Measurements from ENCODE around the gene FRMD4A. TPM values are rescaled to one million over a fixed set of nuclear protein-coding genes. Genes with fewer than 3 reads are reported as not detected.

Gene FRMD4A
- total and polyA plus RNA-seq, 2 experiments from 2014 or later = 11.9 to 17.5 TPM

GRCh38 chr10:13628661-13629060, 702.1 kb downstream of the FRMD4A start:
- no peak overlapping the region for H3K4me2 ChIP-seq (ENCODE audit: unreplicated experiment)

GRCh38 chr10:13627459-13628310, 703.0 kb downstream of the FRMD4A start:
- 0 out of 2 replicates have a peak, but pooled peaks cover 6% of the 10 kb centered on the region for H3K36me3 ChIP-seq (ENCODE audit: low read depth)
- 92% methylated on average over 7 of the region's 7 CpGs for WGBS, 2 experiments (ENCODE audit: low coverage in 1 of 2, low lambda C conversion rate in 2 of 2, missing lambda C conversion rate in 2 of 2)
- H3F3A ChIP-seq (ENCODE audit: insufficient read depth) = no peaks in the 10 kb centered on the region
- H3K27ac ChIP-seq = no peak overlapping the region
- no peak overlapping the region for H3K4me3 ChIP-seq
- no peak overlapping the region for H3K4me2 ChIP-seq (ENCODE audit: unreplicated experiment)
- H3K4me1 ChIP-seq (ENCODE audit: insufficient read depth) = no peaks in the 10 kb centered on the region
- no peaks in the 10 kb centered on the region for H3K79me2 ChIP-seq (ENCODE audit: insufficient read depth)
- no peaks in the 10 kb centered on the region for H3K9me3 ChIP-seq (ENCODE audit: low read depth)
- in situ Hi-C loops (cut with MboI) = no loop called here
- no peak for TF ChIP-seq EZH2phosphoT487 (IDR thresholded peaks at IDR 0.05; ENCODE audit: insufficient read depth, low read depth)
- H4K20me1 ChIP-seq (ENCODE audit: insufficient read depth) = no peaks in the 10 kb centered on the region
- no peaks in the 10 kb centered on the region for H3K9me2 ChIP-seq (ENCODE audit: insufficient read depth)
- DNase-seq = peak; percentile 12
- H3K9ac ChIP-seq = no peak overlapping the region
- no peaks in the 10 kb centered on the region for H3K27me3 ChIP-seq (replicated peaks; ENCODE audit: insufficient read depth)
- H2AFZ ChIP-seq = no peak overlapping the region

More at GRCh38 chr10:13628661-13629060, 702.1 kb downstream of the FRMD4A start:
- H2AFZ ChIP-seq = no peak overlapping the region
- H3K9me3 ChIP-seq (ENCODE audit: low read depth) = no peaks in the 10 kb centered on the region
- H3F3A ChIP-seq (ENCODE audit: insufficient read depth) = no peaks in the 10 kb centered on the region
- 67% methylated on average over 7 of the region's 7 CpGs for WGBS, 2 experiments (ENCODE audit: low coverage in 1 of 2, low lambda C conversion rate in 2 of 2, missing lambda C conversion rate in 2 of 2)
- 0 out of 2 replicates have a peak, but pooled peaks cover 6% of the 10 kb centered on the region for H3K36me3 ChIP-seq (ENCODE audit: low read depth)
- DNase-seq = no peak
- no peak overlapping the region for H3K4me3 ChIP-seq
- no peak overlapping the region for H3K9ac ChIP-seq
- no peaks in the 10 kb centered on the region for H3K9me2 ChIP-seq (ENCODE audit: insufficient read depth)
- no peaks in the 10 kb centered on the region for H3K4me1 ChIP-seq (ENCODE audit: insufficient read depth)
- no peaks in the 10 kb centered on the region for H3K79me2 ChIP-seq (ENCODE audit: insufficient read depth)
- H3K27ac ChIP-seq = no peak overlapping the region
- TF ChIP-seq EZH2phosphoT487 (IDR thresholded peaks at IDR 0.05; ENCODE audit: insufficient read depth, low read depth) (no peak), EZH2 (IDR thresholded peaks at IDR 0.05; ENCODE audit: insufficient read depth, poor library complexity, severe bottlenecking) (no peak)
- in situ Hi-C loops (cut with MboI) = no loop called here
- no peaks in the 10 kb centered on the region for H4K20me1 ChIP-seq (ENCODE audit: insufficient read depth)
- no peaks in the 10 kb centered on the region for H3K27me3 ChIP-seq (replicated peaks; ENCODE audit: insufficient read depth)

GRCh38 chr10:13624630-13625029, 706.1 kb downstream of the FRMD4A start:
- H3K79me2 ChIP-seq (ENCODE audit: insufficient read depth) = no peaks in the 10 kb centered on the region
- WGBS, 2 experiments (ENCODE audit: low coverage in 1 of 2, low lambda C conversion rate in 2 of 2, missing lambda C conversion rate in 2 of 2) = 94 to 96% methylated on average over 1 of the region's 1 CpG
- no peak overlapping the region for H3K27ac ChIP-seq
- H3F3A ChIP-seq (ENCODE audit: insufficient read depth) = no peaks in the 10 kb centered on the region
- no peak overlapping the region for H3K4me2 ChIP-seq (ENCODE audit: unreplicated experiment)
- no peaks in the 10 kb centered on the region for H4K20me1 ChIP-seq (ENCODE audit: insufficient read depth)
- H3K4me1 ChIP-seq (ENCODE audit: insufficient read depth) = no peaks in the 10 kb centered on the region
- peak; percentile 25 for DNase-seq
- H3K4me3 ChIP-seq = no peak overlapping the region
- no peaks in the 10 kb centered on the region for H3K9me3 ChIP-seq (ENCODE audit: low read depth)
- H3K9me2 ChIP-seq (ENCODE audit: insufficient read depth) = no peaks in the 10 kb centered on the region
- no peak overlapping the region for H3K9ac ChIP-seq
- H3K27me3 ChIP-seq (replicated peaks; ENCODE audit: insufficient read depth) = no peaks in the 10 kb centered on the region
- H3K36me3 ChIP-seq (ENCODE audit: low read depth) = no peaks in the 10 kb centered on the region
- no peak overlapping the region for H2AFZ ChIP-seq
- in situ Hi-C loops (cut with MboI) = no loop called here
- TF ChIP-seq EZH2 (IDR thresholded peaks at IDR 0.05; ENCODE audit: insufficient read depth, poor library complexity, severe bottlenecking) (no peak), EZH2phosphoT487 (IDR thresholded peaks at IDR 0.05; ENCODE audit: insufficient read depth, low read depth) (no peak)

GRCh38 chr10:13621931-13622330, 708.8 kb downstream of the FRMD4A start:
- no peak for DNase-seq
- Histone ChIP-seq H3F3A (ENCODE audit: insufficient read depth) (no peaks in the 10 kb centered on the region), H3K4me3 (no peak overlapping the region), H3K9ac (no peak overlapping the region), H4K20me1 (ENCODE audit: insufficient read depth) (no peaks in the 10 kb centered on the region), H3K36me3 (ENCODE audit: low read depth) (0 out of 2 replicates have a peak, but pooled peaks cover 7% of the 10 kb centered on the region), H3K27ac (no peak overlapping the region), H3K9me3 (ENCODE audit: low read depth) (no peaks in the 10 kb centered on the region), H3K79me2 (ENCODE audit: insufficient read depth) (no peaks in the 10 kb centered on the region), H3K27me3 (replicated peaks; ENCODE audit: insufficient read depth) (no peaks in the 10 kb centered on the region), H3K4me1 (ENCODE audit: insufficient read depth) (no peaks in the 10 kb centered on the region), H3K4me2 (ENCODE audit: unreplicated experiment) (no peak overlapping the region), H2AFZ (no peak overlapping the region), H3K9me2 (ENCODE audit: insufficient read depth) (no peaks in the 10 kb centered on the region)
- WGBS, 2 experiments (ENCODE audit: low coverage in 1 of 2, low lambda C conversion rate in 2 of 2, missing lambda C conversion rate in 2 of 2) = 50% methylated on average over 2 of the region's 2 CpGs
- in situ Hi-C loops (cut with MboI) = no loop called here
- TF ChIP-seq EZH2 (IDR thresholded peaks at IDR 0.05; ENCODE audit: insufficient read depth, poor library complexity, severe bottlenecking) = no peak
- no peak for TF ChIP-seq EZH2phosphoT487 (IDR thresholded peaks at IDR 0.05; ENCODE audit: insufficient read depth, low read depth)
